ENCODE data around the gene CDH4. TPM values are rescaled to one million over a fixed set of nuclear protein-coding genes. Genes with fewer than 3 reads are reported as not detected.

Gene CDH4
- total RNA-seq, 4 donors from 2014 or later = 0.13 to 0.38 (median 0.21) TPM; not detected in 1

GRCh38 chr20:61684583-61685235 is 432.6 kb downstream of the CDH4 start:
- no peak overlapping the region for H3K4me3 ChIP-seq
- H3K27me3 ChIP-seq = peaks cover 0 to 74% (median 0%) of the 10 kb centered on the region in 4 donors
- intact Hi-C loops (cut with DNase I) = no loop called here
- 41 to 54% methylated on average over 10 of the region's 10 CpGs for WGBS, 2 donors
- H3K36me3 ChIP-seq = no peaks in the 10 kb centered on the region
- DNase-seq = no peak
- no peak overlapping the region for H3K27ac ChIP-seq
- TF ChIP-seq CTCF (IDR thresholded peaks at IDR 0.05) (no peak), POLR2A (IDR thresholded peaks at IDR 0.05) (no peak)
- peaks cover 6 to 28% (median 9%) of the 10 kb centered on the region in 3 donors for H3K4me1 ChIP-seq
- H3K9me3 ChIP-seq = no peaks in the 10 kb centered on the region

- Histone ChIP-seq H3K4me1 (peaks cover 6 to 28% (median 9%) of the 10 kb centered on the region in 3 donors), H3K27ac (no peak overlapping the region), H3K27me3 (peaks cover 0 to 73% (median 0%) of the 10 kb centered on the region in 4 donors), H3K4me3 (no peak overlapping the region), H3K9me3 (no peaks in the 10 kb centered on the region), H3K36me3 (no peaks in the 10 kb centered on the region)
- intact Hi-C loops (cut with DNase I) = no loop called here
- DNase-seq = no peak
- no peak for TF ChIP-seq POLR2A (IDR thresholded peaks at IDR 0.05)
- 74 to 89% methylated on average over 13 to 14 of the region's 14 CpGs for WGBS, 2 donors
These were observed 433.4 kb downstream of the CDH4 start for GRCh38 chr20:61685462-61685861.

GRCh38 chr20:61686051-61686936 is 434.2 kb downstream of the CDH4 start:
- no peaks in the 10 kb centered on the region for H3K36me3 ChIP-seq
- DNase-seq = no peak
- peaks cover 0 to 74% (median 0%) of the 10 kb centered on the region in 4 donors for H3K27me3 ChIP-seq
- TF ChIP-seq POLR2A (IDR thresholded peaks at IDR 0.05) (no peak), CTCF (IDR thresholded peaks at IDR 0.05) (no peak)
- WGBS, 2 donors = 81 to 91% methylated on average over 37 to 38 of the region's 38 CpGs
- intact Hi-C loops (cut with DNase I) = no loop called here
- peaks cover 6 to 28% (median 9%) of the 10 kb centered on the region in 3 donors for H3K4me1 ChIP-seq
- no peaks in the 10 kb centered on the region for H3K9me3 ChIP-seq
- H3K27ac ChIP-seq = no peak overlapping the region
- H3K4me3 ChIP-seq = no peak overlapping the region

GRCh38 chr20:61688411-61688810 is 436.4 kb downstream of the CDH4 start:
- Histone ChIP-seq H3K27me3 (peaks cover 0 to 67% (median 0%) of the 10 kb centered on the region in 4 donors), H3K9me3 (no peaks in the 10 kb centered on the region), H3K4me3 (no peak overlapping the region), H3K4me1 (peaks cover under 1 to 17% (median 6%) of the 10 kb centered on the region in 3 donors), H3K36me3 (no peaks in the 10 kb centered on the region), H3K27ac (no peak overlapping the region)
- intact Hi-C loops (cut with DNase I) = no loop called here
- TF ChIP-seq POLR2A (IDR thresholded peaks at IDR 0.05) (no peak), CTCF (IDR thresholded peaks at IDR 0.05) (no peak)
- 92 to 94% methylated on average over 13 of the region's 13 CpGs for WGBS, 2 donors
- no peak for DNase-seq

GRCh38 chr20:61690150-61690549 is 438.1 kb downstream of the CDH4 start:
- DNase-seq = no peak
- no peaks in the 10 kb centered on the region for H3K9me3 ChIP-seq
- no peak overlapping the region for H3K4me3 ChIP-seq
- WGBS, 2 donors = 57 to 86% methylated on average over 1 to 7 of the region's 7 CpGs
- TF ChIP-seq POLR2A (IDR thresholded peaks at IDR 0.05) = no peak
- no peak for TF ChIP-seq CTCF (IDR thresholded peaks at IDR 0.05)
- peaks cover 0 to 60% (median 0%) of the 10 kb centered on the region in 4 donors for H3K27me3 ChIP-seq
- H3K27ac ChIP-seq = no peak overlapping the region
- H3K36me3 ChIP-seq = no peaks in the 10 kb centered on the region
- intact Hi-C loops (cut with DNase I) = no loop called here
- no peaks in the 10 kb centered on the region for H3K4me1 ChIP-seq
